Erythroblast (primary cell): ENCODE measurements around the gene SPAG4.

Experiments used
- GATA1 ChIP-seq: IDR thresholded peaks from 2 replicates; pipeline ENCODE4 v1.6.1; 2011; ENCODE audit warnings: low read depth, mild to moderate bottlenecking, control low read depth, low read length, moderate library complexity
- POLR2A ChIP-seq: IDR thresholded peaks from 2 replicates; pipeline ENCODE4 v1.6.1; 2011; ENCODE audit warnings: mild to moderate bottlenecking, low read length

- TF ChIP-seq POLR2A = no peak
- no peak for TF ChIP-seq GATA1
Observed at GRCh38 chr20:35620818-35621559, 5.4 kb downstream of the SPAG4 start.
